GM23338 (cell line): ENCODE data around the gene ALKBH8. TPM values are rescaled to one million over a fixed set of nuclear protein-coding genes. Genes with fewer than 3 reads are reported as not detected.

Experiments
- ATAC-seq: fragments of 200-7000 bp; cut with Tn5 transposase; 3 replicates; pipeline ENCODE4 v1.9.1; 2020
- DNase-seq: peaks from one replicate; pipeline ENCODE4 v3.0.0-alpha.2; 2015; ENCODE audit warnings: low spot score
- H2AFZ ChIP-seq: fragments of 200-600 bp; sonication (generic); 2 replicates; pipeline ENCODE4 v1.8.0; 2016; ENCODE audit warnings: antibody characterized with exemption, mild to moderate bottlenecking, moderate library complexity
- H3F3A ChIP-seq: fragments of 200-600 bp; sonication (generic); replicated peaks from 2 replicates; pipeline ENCODE4 v1.8.0; 2017; ENCODE audit warnings: antibody characterized with exemption, mixed run types, low read depth
- H3K27ac ChIP-seq: fragments of 200-600 bp; sonication (generic); 2 replicates; pipeline ENCODE4 v1.6.1; 2016; ENCODE audit warnings: low read depth
- H3K27me3 ChIP-seq: fragments of 200-600 bp; sonication (generic); 2 replicates; pipeline ENCODE4 v1.8.0; 2016; ENCODE audit warnings: mild to moderate bottlenecking, mixed run types, moderate library complexity; ENCODE audit not compliant: insufficient read depth
- H3K36me3 ChIP-seq: fragments of 200-600 bp; sonication (generic); 2 replicates; pipeline ENCODE4 v1.8.0; 2016; ENCODE audit warnings: mild to moderate bottlenecking; ENCODE audit not compliant: insufficient read depth
- H3K4me1 ChIP-seq: fragments of 200-600 bp; sonication (generic); 2 replicates; pipeline ENCODE4 v1.8.0; 2016; ENCODE audit warnings: mild to moderate bottlenecking, moderate library complexity; ENCODE audit not compliant: insufficient read depth
- H3K4me2 ChIP-seq: fragments of 200-600 bp; sonication (generic); 2 replicates; pipeline ENCODE4 v1.7.1; 2017; ENCODE audit warnings: mixed run types
- H3K4me3 ChIP-seq: fragments of 200-600 bp; sonication (generic); 2 replicates; pipeline ENCODE4 v1.6.1; 2016; ENCODE audit warnings: mixed run types
- H3K79me2 ChIP-seq: fragments of 200-600 bp; sonication (generic); replicated peaks from 2 replicates; pipeline ENCODE4 v1.8.0; 2017; ENCODE audit warnings: mild to moderate bottlenecking; ENCODE audit not compliant: insufficient read depth
- H3K9me2 ChIP-seq: fragments of 200-600 bp; sonication (generic); 2 replicates; pipeline ENCODE4 v1.8.0; 2017; ENCODE audit not compliant: insufficient read depth
- H4K20me1 ChIP-seq: fragments of 200-600 bp; sonication (generic); replicated peaks from 2 replicates; pipeline ENCODE4 v1.8.0; 2017; ENCODE audit warnings: mild to moderate bottlenecking; ENCODE audit not compliant: insufficient read depth
- H3K27ac Mint-ChIP-seq: 2 replicates; pipeline ENCODE4 v1.8.0; 2020; ENCODE audit warnings: inconsistent platforms, mild to moderate bottlenecking, moderate library complexity, mixed read lengths
- H3K27me3 Mint-ChIP-seq: 3 replicates; pipeline ENCODE4 v1.8.0; 2022; ENCODE audit warnings: low read depth, mild to moderate bottlenecking, moderate library complexity, mixed read lengths, inconsistent platforms; ENCODE audit not compliant: insufficient read depth, poor library complexity
- H3K36me3 Mint-ChIP-seq: 3 replicates; pipeline ENCODE4 v1.8.0; 2021; ENCODE audit warnings: low read depth, mild to moderate bottlenecking, inconsistent platforms, moderate library complexity, mixed read lengths
- H3K4me1 Mint-ChIP-seq: 3 replicates; pipeline ENCODE4 v1.8.0; 2020; ENCODE audit warnings: mild to moderate bottlenecking, inconsistent platforms, mixed read lengths
- H3K4me3 Mint-ChIP-seq: 3 replicates; pipeline ENCODE4 v1.8.0; 2021; ENCODE audit warnings: moderate library complexity, mild to moderate bottlenecking, inconsistent platforms, mixed read lengths
- H3K9me3 Mint-ChIP-seq: 3 replicates; pipeline ENCODE4 v1.8.0; 2020; ENCODE audit warnings: moderate library complexity, mild to moderate bottlenecking, inconsistent platforms, mixed read lengths
- CREB1 ChIP-seq: fragments of 250-450 bp; sonication (Bioruptor Pico); IDR thresholded peaks from 2 replicates; pipeline ENCODE4 v1.5.0; 2020; ENCODE audit warnings: low read depth, mild to moderate bottlenecking, moderate library complexity
- EZH2 ChIP-seq: fragments of 200-600 bp; sonication (generic); IDR thresholded peaks from one replicate; pipeline ENCODE4 v1.8.0; 2017; ENCODE audit warnings: antibody characterized with exemption, mild to moderate bottlenecking, low read depth; ENCODE audit not compliant: unreplicated experiment
- EZH2phosphoT487 ChIP-seq: fragments of 200-600 bp; sonication (generic); IDR thresholded peaks from one replicate; pipeline ENCODE4 v1.8.1; 2018; ENCODE audit warnings: antibody characterized with exemption; ENCODE audit not compliant: unreplicated experiment
- JUNB ChIP-seq: IDR thresholded peaks from one replicate; pipeline ENCODE4 v1.6.1; 2016; ENCODE audit warnings: antibody characterized with exemption; ENCODE audit not compliant: unreplicated experiment
- NANOG ChIP-seq: IDR thresholded peaks from 2 replicates; pipeline ENCODE4 v1.6.1; 2016; ENCODE audit warnings: antibody characterized with exemption, borderline replicate concordance
- POLR2AphosphoS5 ChIP-seq: IDR thresholded peaks from 2 replicates; pipeline ENCODE4 v1.6.1; 2016; ENCODE audit warnings: antibody characterized with exemption, low read depth
- STAT1 ChIP-seq: IDR thresholded peaks from one replicate; pipeline ENCODE4 v1.6.1; 2016; ENCODE audit warnings: antibody characterized with exemption; ENCODE audit not compliant: unreplicated experiment
- ZNF114 ChIP-seq: fragments of 250-450 bp; sonication (Bioruptor Pico); IDR thresholded peaks from 2 replicates; pipeline ENCODE4 v1.5.0; 2020; ENCODE audit warnings: mild to moderate bottlenecking, moderate library complexity
- ZNF331 ChIP-seq: fragments of 250-450 bp; sonication (Bioruptor Pico); IDR thresholded peaks from 2 replicates; pipeline ENCODE4 v1.5.0; 2020; ENCODE audit warnings: low read depth, mild to moderate bottlenecking, moderate library complexity
- polyA plus RNA-seq: library from polyadenylated mRNA; unstranded; fragments of >200 nt; fragmentation: Nextera tagmentation; extraction: Ambion mirVana; gene quantifications from 2 replicates; pipeline ENCODE4 v1.2.1, GENCODE V29; 2016
- total RNA-seq: library from RNA; depleted of rRNA; stranded (reverse); fragments of >200 nt; shearing (Covaris generic); gene quantifications from 2 replicates; pipeline ENCODE4 v1.2.3, GENCODE V29; 2014
- TF ChIP-seq, protein P1 (sequence below): IDR thresholded peaks from 2 replicates; pipeline ENCODE4 v1.6.1; 2016; ENCODE audit warnings: antibody characterized with exemption
- TF ChIP-seq, protein P2 (sequence below), 2 experiments: fragments of 200-600 bp in 1 of 2; sonication (generic) in 1 of 2; conservative IDR thresholded peaks; 2 replicates each; pipeline versions ENCODE4 v1.5.1 to v1.6.1; 2016 to 2017; ENCODE audit warnings: antibody characterized with exemption in 2 of 2, low read depth in 2 of 2, mild to moderate bottlenecking in 2 of 2, moderate library complexity in 1 of 2
- TF ChIP-seq, protein P3 (sequence below): fragments of 250-450 bp; sonication (Bioruptor Pico); IDR thresholded peaks from 2 replicates; pipeline ENCODE4 v1.5.0; 2020; ENCODE audit warnings: mild to moderate bottlenecking, moderate library complexity

ALKBH8 gene
- total and polyA plus RNA-seq, 2 experiments from 2014 or later = 8.9 to 14.2 TPM

DNA sequence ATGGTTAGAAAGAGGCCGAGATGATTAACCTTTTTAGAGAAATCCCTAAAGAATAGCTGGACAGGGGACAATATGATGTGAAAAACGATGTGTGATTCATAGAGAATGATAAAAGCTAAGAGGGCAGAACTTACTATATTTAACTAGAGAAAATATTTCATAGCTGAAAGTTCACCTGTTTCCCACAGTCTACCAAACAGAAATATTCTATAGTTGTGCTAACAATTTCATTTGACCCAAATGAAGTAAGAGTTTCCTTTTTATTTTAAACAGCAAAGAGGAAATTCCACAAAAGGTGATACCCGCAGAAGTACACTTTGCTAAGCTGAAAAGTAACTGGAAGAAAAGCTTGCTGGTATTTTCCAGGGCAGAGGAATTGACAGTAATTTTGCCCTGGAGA is 26.7 kb downstream of the ALKBH8 start:
- H3K9me2 ChIP-seq = no peaks in the 10 kb centered on the region
- H3K4me1 Mint-ChIP-seq = no peaks in the 10 kb centered on the region
- H3K36me3 Mint-ChIP-seq = peaks cover 27% of the 10 kb centered on the region; the same call in 2 of the 3 replicates
- H2AFZ ChIP-seq = no peak overlapping the region
- no peaks in the 10 kb centered on the region for H3K4me1 ChIP-seq
- peaks cover 5% of the 10 kb centered on the region; the same call in 1 of the 2 replicates for H3K36me3 ChIP-seq
- no peak overlapping the region for H3K27ac ChIP-seq
- no peak overlapping the region for H3K4me2 ChIP-seq
- DNase-seq (no peak), ATAC-seq (no peak)
- no peak overlapping the region for H3K27ac Mint-ChIP-seq
- H3K79me2 ChIP-seq = no peaks in the 10 kb centered on the region
- no peak overlapping the region for H3K4me3 Mint-ChIP-seq
- H3K27me3 ChIP-seq = no peaks in the 10 kb centered on the region
- H3K4me3 ChIP-seq = no peak overlapping the region
- no peaks in the 10 kb centered on the region for H3F3A ChIP-seq
- no peaks in the 10 kb centered on the region for H4K20me1 ChIP-seq
- no peak for TF ChIP-seq EZH2
- no peak for TF ChIP-seq CREB1 (CRISPR knock-in tag)
- TF ChIP-seq, protein P1, sequence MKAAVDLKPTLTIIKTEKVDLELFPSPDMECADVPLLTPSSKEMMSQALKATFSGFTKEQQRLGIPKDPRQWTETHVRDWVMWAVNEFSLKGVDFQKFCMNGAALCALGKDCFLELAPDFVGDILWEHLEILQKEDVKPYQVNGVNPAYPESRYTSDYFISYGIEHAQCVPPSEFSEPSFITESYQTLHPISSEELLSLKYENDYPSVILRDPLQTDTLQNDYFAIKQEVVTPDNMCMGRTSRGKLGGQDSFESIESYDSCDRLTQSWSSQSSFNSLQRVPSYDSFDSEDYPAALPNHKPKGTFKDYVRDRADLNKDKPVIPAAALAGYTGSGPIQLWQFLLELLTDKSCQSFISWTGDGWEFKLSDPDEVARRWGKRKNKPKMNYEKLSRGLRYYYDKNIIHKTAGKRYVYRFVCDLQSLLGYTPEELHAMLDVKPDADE = no peak
- no peak for TF ChIP-seq STAT1
- H3K27me3 Mint-ChIP-seq = no peaks in the 10 kb centered on the region
- H3K9me3 Mint-ChIP-seq = no peaks in the 10 kb centered on the region

DNA sequence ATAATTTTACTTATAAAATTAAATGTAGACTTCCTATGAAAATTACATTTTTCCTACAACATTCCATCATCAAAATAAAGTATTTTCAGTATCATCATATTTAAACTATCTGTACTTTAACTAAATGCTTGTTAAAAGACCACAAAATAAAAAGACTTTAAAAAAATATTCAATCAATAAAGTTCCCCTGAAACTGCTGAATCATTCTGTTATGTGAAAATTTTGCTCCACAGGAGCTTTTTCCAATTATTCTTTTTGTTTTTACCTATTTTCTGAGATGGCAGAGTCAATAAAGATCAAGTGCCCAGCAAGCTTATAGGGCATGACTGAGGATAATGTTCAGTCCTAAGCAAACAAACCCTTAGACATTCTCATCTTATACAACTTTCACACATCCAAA is 27.3 kb downstream of the ALKBH8 start:
- no peaks in the 10 kb centered on the region for H3K27me3 Mint-ChIP-seq
- no peak overlapping the region for H3K4me3 ChIP-seq
- no peaks in the 10 kb centered on the region for H3K79me2 ChIP-seq
- H3K4me3 Mint-ChIP-seq = no peak overlapping the region
- no peak overlapping the region for H2AFZ ChIP-seq
- H3K27me3 ChIP-seq = no peaks in the 10 kb centered on the region
- H3F3A ChIP-seq = no peaks in the 10 kb centered on the region
- H4K20me1 ChIP-seq = no peaks in the 10 kb centered on the region
- no peaks in the 10 kb centered on the region for H3K9me2 ChIP-seq
- ATAC-seq = no peak
- no peak overlapping the region for H3K4me2 ChIP-seq
- H3K27ac ChIP-seq = no peak overlapping the region
- peaks cover 5% of the 10 kb centered on the region; the same call in 1 of the 2 replicates for H3K36me3 ChIP-seq
- H3K4me1 ChIP-seq = no peaks in the 10 kb centered on the region
- H3K36me3 Mint-ChIP-seq = peaks cover 27% of the 10 kb centered on the region; the same call in 2 of the 3 replicates
- H3K4me1 Mint-ChIP-seq = no peaks in the 10 kb centered on the region
- H3K9me3 Mint-ChIP-seq = no peaks in the 10 kb centered on the region
- no peak for DNase-seq
- H3K27ac Mint-ChIP-seq = no peak overlapping the region
- TF ChIP-seq JUNB (no peak), ZNF114 (CRISPR knock-in tag) (no peak), POLR2AphosphoS5 (no peak), STAT1 (no peak), NANOG (no peak), EZH2phosphoT487 (no peak), CREB1 (CRISPR knock-in tag) (no peak), ZNF331 (CRISPR knock-in tag) (no peak)
- TF ChIP-seq, protein P2, sequence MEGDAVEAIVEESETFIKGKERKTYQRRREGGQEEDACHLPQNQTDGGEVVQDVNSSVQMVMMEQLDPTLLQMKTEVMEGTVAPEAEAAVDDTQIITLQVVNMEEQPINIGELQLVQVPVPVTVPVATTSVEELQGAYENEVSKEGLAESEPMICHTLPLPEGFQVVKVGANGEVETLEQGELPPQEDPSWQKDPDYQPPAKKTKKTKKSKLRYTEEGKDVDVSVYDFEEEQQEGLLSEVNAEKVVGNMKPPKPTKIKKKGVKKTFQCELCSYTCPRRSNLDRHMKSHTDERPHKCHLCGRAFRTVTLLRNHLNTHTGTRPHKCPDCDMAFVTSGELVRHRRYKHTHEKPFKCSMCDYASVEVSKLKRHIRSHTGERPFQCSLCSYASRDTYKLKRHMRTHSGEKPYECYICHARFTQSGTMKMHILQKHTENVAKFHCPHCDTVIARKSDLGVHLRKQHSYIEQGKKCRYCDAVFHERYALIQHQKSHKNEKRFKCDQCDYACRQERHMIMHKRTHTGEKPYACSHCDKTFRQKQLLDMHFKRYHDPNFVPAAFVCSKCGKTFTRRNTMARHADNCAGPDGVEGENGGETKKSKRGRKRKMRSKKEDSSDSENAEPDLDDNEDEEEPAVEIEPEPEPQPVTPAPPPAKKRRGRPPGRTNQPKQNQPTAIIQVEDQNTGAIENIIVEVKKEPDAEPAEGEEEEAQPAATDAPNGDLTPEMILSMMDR (conservative IDR thresholded peaks at IDR 0.05; ENCODE audit: low read depth in 2 of 2) = no peak
- TF ChIP-seq, protein P1 = no peak
- TF ChIP-seq, protein P3, sequence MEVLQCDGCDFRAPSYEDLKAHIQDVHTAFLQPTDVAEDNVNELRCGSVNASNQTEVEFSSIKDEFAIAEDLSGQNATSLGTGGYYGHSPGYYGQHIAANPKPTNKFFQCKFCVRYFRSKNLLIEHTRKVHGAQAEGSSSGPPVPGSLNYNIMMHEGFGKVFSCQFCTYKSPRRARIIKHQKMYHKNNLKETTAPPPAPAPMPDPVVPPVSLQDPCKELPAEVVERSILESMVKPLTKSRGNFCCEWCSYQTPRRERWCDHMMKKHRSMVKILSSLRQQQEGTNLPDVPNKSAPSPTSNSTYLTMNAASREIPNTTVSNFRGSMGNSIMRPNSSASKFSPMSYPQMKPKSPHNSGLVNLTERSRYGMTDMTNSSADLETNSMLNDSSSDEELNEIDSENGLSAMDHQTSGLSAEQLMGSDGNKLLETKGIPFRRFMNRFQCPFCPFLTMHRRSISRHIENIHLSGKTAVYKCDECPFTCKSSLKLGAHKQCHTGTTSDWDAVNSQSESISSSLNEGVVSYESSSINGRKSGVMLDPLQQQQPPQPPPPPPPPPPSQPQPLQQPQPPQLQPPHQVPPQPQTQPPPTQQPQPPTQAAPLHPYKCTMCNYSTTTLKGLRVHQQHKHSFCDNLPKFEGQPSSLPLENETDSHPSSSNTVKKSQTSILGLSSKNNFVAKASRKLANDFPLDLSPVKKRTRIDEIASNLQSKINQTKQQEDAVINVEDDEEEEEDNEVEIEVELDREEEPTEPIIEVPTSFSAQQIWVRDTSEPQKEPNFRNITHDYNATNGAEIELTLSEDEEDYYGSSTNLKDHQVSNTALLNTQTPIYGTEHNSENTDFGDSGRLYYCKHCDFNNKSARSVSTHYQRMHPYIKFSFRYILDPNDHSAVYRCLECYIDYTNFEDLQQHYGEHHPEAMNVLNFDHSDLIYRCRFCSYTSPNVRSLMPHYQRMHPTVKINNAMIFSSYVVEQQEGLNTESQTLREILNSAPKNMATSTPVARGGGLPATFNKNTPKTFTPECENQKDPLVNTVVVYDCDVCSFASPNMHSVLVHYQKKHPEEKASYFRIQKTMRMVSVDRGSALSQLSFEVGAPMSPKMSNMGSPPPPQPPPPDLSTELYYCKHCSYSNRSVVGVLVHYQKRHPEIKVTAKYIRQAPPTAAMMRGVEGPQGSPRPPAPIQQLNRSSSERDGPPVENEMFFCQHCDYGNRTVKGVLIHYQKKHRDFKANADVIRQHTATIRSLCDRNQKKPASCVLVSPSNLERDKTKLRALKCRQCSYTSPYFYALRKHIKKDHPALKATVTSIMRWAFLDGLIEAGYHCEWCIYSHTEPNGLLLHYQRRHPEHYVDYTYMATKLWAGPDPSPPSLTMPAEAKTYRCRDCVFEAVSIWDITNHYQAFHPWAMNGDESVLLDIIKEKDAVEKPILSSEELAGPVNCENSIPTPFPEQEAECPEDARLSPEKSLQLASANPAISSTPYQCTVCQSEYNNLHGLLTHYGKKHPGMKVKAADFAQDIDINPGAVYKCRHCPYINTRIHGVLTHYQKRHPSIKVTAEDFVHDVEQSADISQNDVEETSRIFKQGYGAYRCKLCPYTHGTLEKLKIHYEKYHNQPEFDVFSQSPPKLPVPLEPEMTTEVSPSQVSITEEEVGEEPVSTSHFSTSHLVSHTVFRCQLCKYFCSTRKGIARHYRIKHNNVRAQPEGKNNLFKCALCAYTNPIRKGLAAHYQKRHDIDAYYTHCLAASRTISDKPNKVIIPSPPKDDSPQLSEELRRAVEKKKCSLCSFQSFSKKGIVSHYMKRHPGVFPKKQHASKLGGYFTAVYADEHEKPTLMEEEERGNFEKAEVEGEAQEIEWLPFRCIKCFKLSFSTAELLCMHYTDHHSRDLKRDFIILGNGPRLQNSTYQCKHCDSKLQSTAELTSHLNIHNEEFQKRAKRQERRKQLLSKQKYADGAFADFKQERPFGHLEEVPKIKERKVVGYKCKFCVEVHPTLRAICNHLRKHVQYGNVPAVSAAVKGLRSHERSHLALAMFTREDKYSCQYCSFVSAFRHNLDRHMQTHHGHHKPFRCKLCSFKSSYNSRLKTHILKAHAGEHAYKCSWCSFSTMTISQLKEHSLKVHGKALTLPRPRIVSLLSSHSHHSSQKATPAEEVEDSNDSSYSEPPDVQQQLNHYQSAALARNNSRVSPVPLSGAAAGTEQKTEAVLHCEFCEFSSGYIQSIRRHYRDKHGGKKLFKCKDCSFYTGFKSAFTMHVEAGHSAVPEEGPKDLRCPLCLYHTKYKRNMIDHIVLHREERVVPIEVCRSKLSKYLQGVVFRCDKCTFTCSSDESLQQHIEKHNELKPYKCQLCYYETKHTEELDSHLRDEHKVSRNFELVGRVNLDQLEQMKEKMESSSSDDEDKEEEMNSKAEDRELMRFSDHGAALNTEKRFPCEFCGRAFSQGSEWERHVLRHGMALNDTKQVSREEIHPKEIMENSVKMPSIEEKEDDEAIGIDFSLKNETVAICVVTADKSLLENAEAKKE = no peak
